Trophoblast cell (in vitro differentiated cells and primary cell): Measurements from ENCODE around the gene CHAMP1.

ENCODE experiments used
- DNase-seq, 2 donors: peaks; one replicate each; pipeline ENCODE4 v3.0.0-alpha.2; 2016
- H2AFZ ChIP-seq: 2 replicates; pipeline ENCODE4 v1.6.1; 2013; ENCODE audit warnings: low read length, moderate library complexity, mild to moderate bottlenecking; ENCODE audit not compliant: insufficient read depth, poor library complexity
- H2AK5ac ChIP-seq: 2 replicates; pipeline ENCODE4 v1.6.1; 2013; ENCODE audit warnings: mild to moderate bottlenecking, low read length
- H2BK120ac ChIP-seq: 2 replicates; pipeline ENCODE4 v1.6.1; 2013; ENCODE audit warnings: low read length, mild to moderate bottlenecking, moderate library complexity; ENCODE audit not compliant: insufficient read depth, poor library complexity
- H2BK12ac ChIP-seq: 2 replicates; pipeline ENCODE4 v1.6.1; 2013; ENCODE audit warnings: mild to moderate bottlenecking, low read length, moderate library complexity
- H2BK5ac ChIP-seq: 2 replicates; pipeline ENCODE4 v1.6.1; 2013; ENCODE audit warnings: low read length, low read depth, moderate library complexity, mild to moderate bottlenecking; ENCODE audit not compliant: poor library complexity
- H3K14ac ChIP-seq: 2 replicates; pipeline ENCODE4 v1.6.1; 2013; ENCODE audit warnings: mild to moderate bottlenecking, low read length
- H3K18ac ChIP-seq: 2 replicates; pipeline ENCODE4 v1.6.1; 2013; ENCODE audit warnings: mild to moderate bottlenecking, low read length
- H3K23ac ChIP-seq: 2 replicates; pipeline ENCODE4 v1.6.1; 2013; ENCODE audit warnings: low read length
- H3K27ac ChIP-seq: 2 replicates; pipeline ENCODE4 v1.5.1; 2013; ENCODE audit warnings: low read depth, mild to moderate bottlenecking, inconsistent platforms, low read length, moderate library complexity
- H3K27me3 ChIP-seq: 2 replicates; pipeline ENCODE4 v1.6.1; 2013; ENCODE audit warnings: inconsistent platforms, mild to moderate bottlenecking, low read length, moderate library complexity; ENCODE audit not compliant: insufficient read depth
- H3K36me3 ChIP-seq, 2 experiments: 1 replicate in 1 of 2; 2 replicates in 1 of 2; pipeline ENCODE4 v1.6.1; 2013; ENCODE audit warnings: low read length in 2 of 2, mild to moderate bottlenecking in 2 of 2, moderate library complexity in 1 of 2; ENCODE audit not compliant: insufficient read depth in 2 of 2, control insufficient read depth in 1 of 2
- H3K4ac ChIP-seq: 2 replicates; pipeline ENCODE4 v1.6.1; 2013; ENCODE audit warnings: low read depth, mild to moderate bottlenecking, low read length, moderate library complexity
- H3K4me1 ChIP-seq, 2 experiments: 1 replicate in 1 of 2; 2 replicates in 1 of 2; pipeline ENCODE4 v1.6.1; 2013; ENCODE audit warnings: low read length in 2 of 2, mild to moderate bottlenecking in 2 of 2, moderate library complexity in 1 of 2; ENCODE audit not compliant: insufficient read depth in 2 of 2, control insufficient read depth in 1 of 2
- H3K4me2 ChIP-seq: 2 replicates; pipeline ENCODE4 v1.6.1; 2013; ENCODE audit warnings: inconsistent platforms, mild to moderate bottlenecking, low read length, moderate library complexity
- H3K4me3 ChIP-seq: 2 replicates; pipeline ENCODE4 v1.5.1; 2013; ENCODE audit warnings: mild to moderate bottlenecking, low read depth, low read length, inconsistent platforms
- H3K79me1 ChIP-seq: one replicate; pipeline ENCODE4 v1.6.1; 2013; ENCODE audit warnings: low read length
- H3K79me2 ChIP-seq: 2 replicates; pipeline ENCODE4 v1.6.1; 2013; ENCODE audit warnings: low read length, mild to moderate bottlenecking; ENCODE audit not compliant: control insufficient read depth, insufficient read depth, poor library complexity
- H3K9ac ChIP-seq: 2 replicates; pipeline ENCODE4 v1.6.1; 2013; ENCODE audit warnings: mild to moderate bottlenecking, low read length
- H3K9me3 ChIP-seq: 2 replicates; pipeline ENCODE4 v1.6.1; 2013; ENCODE audit warnings: low read depth, mild to moderate bottlenecking, control low read depth, inconsistent platforms, low read length; ENCODE audit not compliant: insufficient read depth
- H4K12ac ChIP-seq: 2 replicates; pipeline ENCODE4 v1.6.1; 2013; ENCODE audit warnings: low read depth, mild to moderate bottlenecking, low read length, moderate library complexity
- H4K8ac ChIP-seq: 2 replicates; pipeline ENCODE4 v1.6.1; 2013; ENCODE audit warnings: low read depth, mild to moderate bottlenecking, low read length, moderate library complexity
- H4K91ac ChIP-seq: one replicate; pipeline ENCODE4 v1.6.1; 2013; ENCODE audit warnings: low read depth, mild to moderate bottlenecking, low read length, moderate library complexity
- WGBS: extraction: QIAGEN DNeasy Blood & Tissue Kit; methylation state at CpG from one replicate; pipeline ENCODE4 v1.1.7; 2013; ENCODE audit warnings: missing lambda C conversion rate; ENCODE audit not compliant: insufficient read length, insufficient coverage; ENCODE audit errors: extremely low coverage; 5-methylcytosine and 5-hydroxymethylcytosine counted together

Gene CHAMP1

DNA sequence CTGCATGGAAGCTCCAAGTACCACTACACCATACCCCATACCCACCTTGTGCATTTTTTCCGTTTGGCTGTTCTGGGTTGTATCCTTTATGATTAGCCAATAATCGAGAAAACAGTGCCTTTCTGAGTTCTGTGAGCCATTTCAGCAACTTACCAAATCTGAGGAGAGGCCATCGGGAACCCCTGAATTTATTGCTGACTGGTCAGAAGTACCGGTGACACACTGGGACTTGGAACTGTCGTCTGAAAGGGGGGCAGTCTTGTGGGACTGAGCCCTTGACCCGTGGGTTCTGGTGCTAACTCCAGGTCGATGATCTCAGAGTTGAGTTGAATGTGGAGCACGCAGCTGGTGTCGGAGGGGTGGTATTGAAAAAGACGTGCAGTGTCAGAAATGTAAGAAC is 17.9 kb upstream of the CHAMP1 start:
- Histone ChIP-seq H3K14ac (no peak overlapping the region), H3K9me3 (no peaks in the 10 kb centered on the region), H2BK120ac (no peak overlapping the region), H3K27me3 (no peaks in the 10 kb centered on the region), H2BK12ac (no peak overlapping the region), H3K4me3 (no peak overlapping the region), H3K18ac (no peak overlapping the region), H3K4ac (no peak overlapping the region), H3K4me1 (no peaks in the 10 kb centered on the region), H3K79me1 (no peaks in the 10 kb centered on the region), H4K12ac (no peak overlapping the region), H2BK5ac (no peak overlapping the region), H4K8ac (no peak overlapping the region), H3K27ac (no peak overlapping the region), H3K23ac (no peak overlapping the region), H3K36me3 (peaks cover 37 to 49% of the 10 kb centered on the region in 2 experiments), H2AFZ (no peak overlapping the region), H2AK5ac (no peak overlapping the region), H3K9ac (no peak overlapping the region), H4K91ac (no peak overlapping the region), H3K4me2 (no peak overlapping the region), H3K79me2 (no peaks in the 10 kb centered on the region)
- DNase-seq = no peak
- no CpG with 5 or more reads among the region's 10 CpGs for WGBS

DNA sequence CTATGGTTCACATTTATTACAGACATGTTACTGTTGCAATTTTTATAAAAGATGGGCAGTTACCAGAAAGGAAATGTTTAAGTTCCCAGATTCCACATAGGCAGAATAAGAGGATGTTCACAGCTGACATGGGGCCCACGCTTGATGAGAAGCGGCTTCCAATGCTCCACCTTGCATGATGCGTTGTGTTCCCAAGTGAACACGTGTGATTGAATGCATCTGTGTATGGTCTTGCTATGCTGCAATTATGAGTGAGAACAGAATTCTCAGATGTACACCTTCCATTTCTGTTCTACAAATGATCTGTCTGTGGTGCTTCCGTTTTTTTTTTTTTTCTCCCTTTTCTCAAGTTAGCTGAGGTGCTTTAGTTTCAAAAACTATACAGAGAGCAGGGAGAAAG is 17.4 kb upstream of the CHAMP1 start:
- no peak for DNase-seq
- no peak overlapping the region for H3K4me2 ChIP-seq
- H3K4ac ChIP-seq = no peak overlapping the region
- no peaks in the 10 kb centered on the region for H3K4me1 ChIP-seq
- no peak overlapping the region for H4K91ac ChIP-seq
- no peak overlapping the region for H3K9ac ChIP-seq
- H3K79me1 ChIP-seq = no peaks in the 10 kb centered on the region
- H2AK5ac ChIP-seq = no peak overlapping the region
- no peak overlapping the region for H3K4me3 ChIP-seq
- no CpG with 5 or more reads among the region's 5 CpGs for WGBS
- no peak overlapping the region for H2AFZ ChIP-seq
- peaks cover 39 to 51% of the 10 kb centered on the region in 2 experiments for H3K36me3 ChIP-seq
- H4K8ac ChIP-seq = no peak overlapping the region
- no peak overlapping the region for H2BK5ac ChIP-seq
- no peak overlapping the region for H2BK12ac ChIP-seq
- no peak overlapping the region for H3K14ac ChIP-seq
- no peak overlapping the region for H2BK120ac ChIP-seq
- no peak overlapping the region for H3K23ac ChIP-seq
- H3K79me2 ChIP-seq = no peaks in the 10 kb centered on the region
- H3K9me3 ChIP-seq = no peaks in the 10 kb centered on the region
- no peak overlapping the region for H4K12ac ChIP-seq
- H3K27ac ChIP-seq = no peak overlapping the region
- no peaks in the 10 kb centered on the region for H3K27me3 ChIP-seq
- H3K18ac ChIP-seq = no peak overlapping the region

DNA sequence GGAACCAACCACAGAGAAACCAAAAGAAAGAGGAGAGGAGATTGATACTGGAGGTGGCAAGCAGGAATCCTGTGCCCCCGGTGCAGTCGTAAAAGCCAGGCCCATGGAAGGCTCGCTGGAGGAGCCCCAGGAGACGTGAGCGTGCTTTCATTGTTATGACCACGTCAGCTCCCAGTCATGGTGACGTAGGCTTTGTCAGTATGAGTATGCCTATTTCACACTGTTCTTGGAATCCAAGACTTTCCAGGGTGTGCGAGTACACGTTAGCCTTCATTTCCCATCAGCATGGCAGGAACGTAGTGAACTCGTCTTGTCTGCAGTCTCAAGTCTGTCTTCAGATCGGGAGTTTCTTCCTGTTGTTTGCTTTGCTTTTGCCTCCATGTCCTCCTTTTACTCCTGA is 15.4 kb upstream of the CHAMP1 start:
- no peaks in the 10 kb centered on the region for H3K27me3 ChIP-seq
- no peak overlapping the region for H4K8ac ChIP-seq
- H3K23ac ChIP-seq = no peak overlapping the region
- H3K4me1 ChIP-seq = no peaks in the 10 kb centered on the region
- H3K14ac ChIP-seq = no peak overlapping the region
- no CpG with 5 or more reads among the region's 12 CpGs for WGBS
- no peak overlapping the region for H2AFZ ChIP-seq
- H4K91ac ChIP-seq = no peak overlapping the region
- no peak overlapping the region for H2BK5ac ChIP-seq
- no peak overlapping the region for H2BK120ac ChIP-seq
- DNase-seq = no peak
- no peak overlapping the region for H2AK5ac ChIP-seq
- peaks cover 3% of the 10 kb centered on the region for H3K9me3 ChIP-seq
- H4K12ac ChIP-seq = no peak overlapping the region
- no peak overlapping the region for H3K4me2 ChIP-seq
- no peak overlapping the region for H2BK12ac ChIP-seq
- H3K4ac ChIP-seq = no peak overlapping the region
- no peaks in the 10 kb centered on the region for H3K79me2 ChIP-seq
- H3K36me3 ChIP-seq = peaks cover 43 to 57% of the 10 kb centered on the region in 2 experiments
- no peak overlapping the region for H3K4me3 ChIP-seq
- no peak overlapping the region for H3K9ac ChIP-seq
- no peaks in the 10 kb centered on the region for H3K79me1 ChIP-seq
- no peak overlapping the region for H3K27ac ChIP-seq
- H3K18ac ChIP-seq = no peak overlapping the region

DNA sequence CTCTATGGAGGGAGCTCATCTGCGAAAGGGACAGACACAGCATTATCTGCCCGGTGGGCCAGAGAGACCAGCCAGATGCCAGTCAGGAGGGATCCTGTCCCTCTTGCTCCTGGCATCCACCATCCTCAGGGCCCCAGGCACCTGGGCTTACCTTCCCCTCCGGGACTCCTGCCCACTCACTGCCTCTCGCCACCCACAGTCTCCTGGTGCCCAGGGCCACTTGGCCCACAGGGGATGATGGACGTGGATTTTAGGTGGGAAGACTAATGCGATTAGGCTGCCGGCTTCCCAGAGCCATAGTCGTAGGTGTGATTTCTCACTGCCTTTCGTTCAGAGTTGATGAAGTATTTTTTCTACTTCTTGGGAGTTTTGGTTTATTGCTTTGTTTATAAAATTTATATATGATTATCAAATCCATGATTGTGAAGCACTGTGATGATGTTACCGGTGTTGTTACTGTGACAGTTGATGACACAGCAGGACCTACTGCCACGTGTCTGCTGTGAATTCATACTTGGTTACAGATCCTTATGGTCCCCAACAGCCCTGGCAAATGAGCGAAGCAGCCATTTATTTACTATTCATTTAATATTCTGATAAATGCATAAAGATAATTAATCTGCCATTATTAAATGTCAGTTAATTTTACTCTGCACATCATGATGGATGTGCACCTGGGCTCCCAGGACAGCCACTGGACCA is 14.5 kb upstream of the CHAMP1 start:
- H3K23ac ChIP-seq = no peak overlapping the region
- no peaks in the 10 kb centered on the region for H3K79me1 ChIP-seq
- H4K12ac ChIP-seq = no peak overlapping the region
- H3K4me1 ChIP-seq = no peaks in the 10 kb centered on the region
- no peaks in the 10 kb centered on the region for H3K27me3 ChIP-seq
- H3K4ac ChIP-seq = no peak overlapping the region
- no peak overlapping the region for H3K14ac ChIP-seq
- no peak overlapping the region for H2BK5ac ChIP-seq
- H4K91ac ChIP-seq = no peak overlapping the region
- WGBS = no CpG with 5 or more reads among the region's 12 CpGs
- peaks cover 48 to 63% of the 10 kb centered on the region in 2 experiments for H3K36me3 ChIP-seq
- H2BK12ac ChIP-seq = no peak overlapping the region
- DNase-seq = no peak
- no peak overlapping the region for H3K9ac ChIP-seq
- H3K79me2 ChIP-seq = no peaks in the 10 kb centered on the region
- H3K9me3 ChIP-seq = peaks cover 3% of the 10 kb centered on the region
- no peak overlapping the region for H3K27ac ChIP-seq
- no peak overlapping the region for H3K4me2 ChIP-seq
- H2AK5ac ChIP-seq = no peak overlapping the region
- H3K4me3 ChIP-seq = no peak overlapping the region
- no peak overlapping the region for H2AFZ ChIP-seq
- H2BK120ac ChIP-seq = no peak overlapping the region
- no peak overlapping the region for H4K8ac ChIP-seq
- H3K18ac ChIP-seq = no peak overlapping the region
